ENCODE data around the gene FADS6. TPM values are rescaled to one million over a fixed set of nuclear protein-coding genes. Genes with fewer than 3 reads are reported as not detected.

The FADS6 gene
- polyA plus RNA-seq, 1 experiment, result not detected

DNA sequence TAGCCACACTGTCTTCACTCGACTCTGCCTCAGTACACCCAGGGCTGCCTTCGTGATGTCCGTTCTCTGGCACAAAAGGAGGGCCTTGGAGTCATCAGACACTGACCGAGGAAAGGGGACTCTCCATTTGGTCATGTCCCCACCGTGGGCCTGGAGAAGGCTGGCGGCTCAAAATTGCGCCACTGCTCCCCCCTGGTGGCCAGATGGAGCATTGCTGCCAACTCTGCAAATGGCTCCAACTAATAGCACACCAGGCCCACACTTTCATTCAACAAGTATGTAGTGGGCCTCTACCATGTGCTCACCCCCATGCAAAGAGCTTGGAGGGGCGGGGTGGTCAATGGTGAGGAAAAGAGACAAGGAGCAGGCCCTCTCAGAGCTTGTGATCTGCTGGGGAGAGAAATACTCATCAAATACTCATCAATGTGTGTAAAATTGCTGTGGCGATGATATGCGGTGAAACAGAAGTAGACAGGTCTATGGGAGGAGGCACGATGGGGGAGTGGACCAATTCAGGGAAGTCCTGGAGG, 28.5 kb downstream of the FADS6 start:
- ChIA-PET POLR2A (interaction anchor here (0.6 kb wide), 1 partner anchor 103 kb away, joined by 9 read pairs; no protein-coding TSS in a partner anchor), CTCF (interaction anchor here (0.7 to 17.3 kb wide), 16 partner anchors 8 to 208 kb away, joined by 3 to 297 read pairs (median 4); no protein-coding TSS in a partner anchor)
- Histone ChIP-seq H3K36me3 (ENCODE audit: control insufficient read depth, insufficient read depth, low read length) (peaks cover 21% of the 10 kb centered on the region), H3K27me3 (ENCODE audit: control insufficient read depth, insufficient read depth, low read length) (peaks cover 15% of the 10 kb centered on the region), H3K4me3 (ENCODE audit: low read depth, low read length) (no peak overlapping the region)
- no peak for DNase-seq (ENCODE audit: low read depth)
- TF ChIP-seq CTCF (IDR thresholded peaks at IDR 0.05; ENCODE audit: insufficient read depth, low read depth, low read length), result peak; percentile 96

DNA sequence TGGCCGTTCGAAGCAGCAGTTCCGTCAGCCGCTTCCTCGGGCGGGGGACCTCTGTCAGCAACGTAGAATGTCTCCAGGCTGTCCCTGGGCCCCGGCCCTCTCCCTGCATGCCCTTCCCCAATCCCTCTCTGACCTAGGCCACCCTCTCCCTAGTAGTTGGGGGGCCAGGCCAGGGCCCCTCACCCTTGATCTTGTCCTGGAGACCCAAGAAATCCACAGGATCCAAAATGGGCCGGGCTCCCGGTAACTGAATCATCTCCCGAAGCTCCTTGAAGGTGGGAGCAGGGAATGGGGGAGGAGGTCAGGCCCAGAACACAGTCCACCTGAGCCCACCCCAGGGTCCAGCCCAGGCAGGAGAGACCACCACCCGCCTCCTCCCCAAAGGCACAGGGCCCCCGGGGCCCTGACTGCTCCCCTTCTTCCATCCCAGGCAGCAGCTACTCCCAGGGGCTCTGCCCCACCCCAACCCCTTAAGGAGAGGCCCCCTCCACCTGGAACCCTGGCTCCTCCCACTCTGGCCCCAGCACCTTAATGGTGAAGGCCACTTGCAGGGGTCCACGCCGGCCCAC, 29.1 kb downstream of the FADS6 start:
- no peak for TF ChIP-seq CTCF (IDR thresholded peaks at IDR 0.05; ENCODE audit: insufficient read depth, low read depth, low read length)
- ChIA-PET POLR2A (no interaction called here), CTCF (interaction anchor here (0.7 to 17.3 kb wide), 13 partner anchors 12 to 207 kb away, joined by 3 to 297 read pairs (median 6); partner anchors contain the start of gene NAT9)
- DNase-seq (ENCODE audit: low read depth), result no peak
- peaks cover 18% of the 10 kb centered on the region for H3K27me3 ChIP-seq (ENCODE audit: control insufficient read depth, insufficient read depth, low read length)
- no peak overlapping the region for H3K4me3 ChIP-seq (ENCODE audit: low read depth, low read length)
- peaks cover 19% of the 10 kb centered on the region for H3K36me3 ChIP-seq (ENCODE audit: control insufficient read depth, insufficient read depth, low read length)

DNA sequence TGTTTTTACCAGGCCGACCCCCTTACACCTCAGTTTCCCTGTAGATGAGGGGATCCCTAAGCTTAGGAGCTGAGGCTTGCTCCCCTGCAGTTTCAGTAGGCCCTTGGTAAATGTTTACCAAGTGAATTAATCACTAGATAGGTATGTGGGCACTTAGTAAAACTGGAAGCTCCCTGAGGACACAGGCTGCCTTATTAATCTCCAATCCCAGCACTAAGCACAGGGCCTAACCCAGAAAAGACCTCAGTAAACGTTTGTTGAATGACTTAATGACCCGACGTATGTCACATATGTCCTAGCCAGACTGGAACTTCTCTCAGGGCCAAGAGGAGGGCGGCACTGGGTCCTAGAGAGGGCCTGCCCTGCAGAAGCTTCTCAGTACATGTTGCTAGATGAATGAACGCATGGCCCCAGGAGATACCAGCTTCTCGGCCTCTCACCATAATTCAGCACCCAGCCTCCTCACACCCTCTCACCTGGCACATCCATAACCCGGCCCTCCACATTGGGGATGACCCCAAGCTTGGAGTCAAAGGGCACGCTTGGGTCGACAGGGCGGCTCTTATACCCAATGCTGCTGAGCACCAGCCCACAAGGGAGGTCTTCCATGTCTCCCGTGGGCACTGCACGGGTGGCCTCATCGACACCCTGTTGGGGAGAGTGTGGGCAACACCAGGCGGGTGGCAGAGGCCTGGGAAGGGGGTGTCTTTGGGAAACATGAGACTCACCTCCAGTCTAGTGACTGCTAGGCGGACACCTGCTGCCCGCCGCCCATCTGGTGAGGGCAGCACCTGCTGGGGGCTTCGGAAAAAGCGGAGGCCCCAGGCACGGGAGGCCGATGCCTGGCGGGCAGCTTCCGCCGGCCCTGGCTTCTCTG, 29.8 kb downstream of the FADS6 start:
- H3K36me3 ChIP-seq (ENCODE audit: control insufficient read depth, insufficient read depth, low read length), result peaks cover 19% of the 10 kb centered on the region
- no peak overlapping the region for H3K4me3 ChIP-seq (ENCODE audit: low read depth, low read length)
- no peak for TF ChIP-seq CTCF (IDR thresholded peaks at IDR 0.05; ENCODE audit: insufficient read depth, low read depth, low read length)
- DNase-seq (ENCODE audit: low read depth), result no peak
- H3K27me3 ChIP-seq (ENCODE audit: control insufficient read depth, insufficient read depth, low read length), result peaks cover 26% of the 10 kb centered on the region
- CTCF ChIA-PET, result interaction anchor here (0.7 to 17.3 kb wide), 8 partner anchors 18 to 206 kb away, joined by 3 to 297 read pairs (median 8); partner anchors contain the start of gene NAT9
- POLR2A ChIA-PET, result no interaction called here

GRCh38 chr17:74862919-74863318, 30.5 kb downstream of the FADS6 start:
- H3K27me3 ChIP-seq (ENCODE audit: control insufficient read depth, insufficient read depth, low read length), result peaks cover 31% of the 10 kb centered on the region
- TF ChIP-seq CTCF (IDR thresholded peaks at IDR 0.05; ENCODE audit: insufficient read depth, low read depth, low read length), result no peak
- ChIA-PET CTCF (interaction anchor here (0.8 to 17.3 kb wide), 25 partner anchors 9 to 182 kb away, joined by 3 to 297 read pairs (median 5); partner anchors contain the start of genes FDXR and NAT9), POLR2A (no interaction called here)
- H3K36me3 ChIP-seq (ENCODE audit: control insufficient read depth, insufficient read depth, low read length), result peaks cover 19% of the 10 kb centered on the region
- no peak for DNase-seq (ENCODE audit: low read depth)
- H3K4me3 ChIP-seq (ENCODE audit: low read depth, low read length), result no peak overlapping the region
